ENCODE measurements around the gene MBD3L4. TPM values are rescaled to one million over a fixed set of nuclear protein-coding genes. Genes with fewer than 3 reads are reported as not detected.

Gene MBD3L4
- total and polyA plus RNA-seq, 2 donors: not detected

Other genes starting within 250 kb of the MBD3L4 start
- gene ADGRE1, start 152.6 kb downstream of the MBD3L4 start, total RNA-seq: 0.53 TPM
- gene ADGRE1, start 152.6 kb downstream of the MBD3L4 start, polyA plus RNA-seq: 0.10 TPM
- gene MBD3L2B, start 18.7 kb downstream of the MBD3L4 start, total RNA-seq: not detected
- not detected for gene MBD3L2B, start 18.7 kb downstream of the MBD3L4 start, polyA plus RNA-seq
- not detected for gene MBD3L5, start 9.6 kb downstream of the MBD3L4 start, total RNA-seq
- gene MBD3L5, start 9.6 kb downstream of the MBD3L4 start, polyA plus RNA-seq: not detected
- not detected for gene MBD3L2, start 9.1 kb upstream of the MBD3L4 start, total RNA-seq
- not detected for gene MBD3L2, start 9.1 kb upstream of the MBD3L4 start, polyA plus RNA-seq
- gene MBD3L3, start 18.5 kb upstream of the MBD3L4 start, total RNA-seq: not detected
- not detected for gene MBD3L3, start 18.5 kb upstream of the MBD3L4 start, polyA plus RNA-seq
- 20.8 TPM for gene ZNF557, start 29.5 kb upstream of the MBD3L4 start, total RNA-seq
- gene ZNF557, start 29.5 kb upstream of the MBD3L4 start, polyA plus RNA-seq: 2.4 TPM